ENCODE results near the gene RPS14. TPM values are rescaled to one million over a fixed set of nuclear protein-coding genes. Genes with fewer than 3 reads are reported as not detected.

RPS14 gene
- total and polyA plus RNA-seq, 2 of the 8 experiments (the other 6 are each of a cell fraction or from before 2014, with no cell fraction given): 2,548 to 6,423 TPM

DNA sequence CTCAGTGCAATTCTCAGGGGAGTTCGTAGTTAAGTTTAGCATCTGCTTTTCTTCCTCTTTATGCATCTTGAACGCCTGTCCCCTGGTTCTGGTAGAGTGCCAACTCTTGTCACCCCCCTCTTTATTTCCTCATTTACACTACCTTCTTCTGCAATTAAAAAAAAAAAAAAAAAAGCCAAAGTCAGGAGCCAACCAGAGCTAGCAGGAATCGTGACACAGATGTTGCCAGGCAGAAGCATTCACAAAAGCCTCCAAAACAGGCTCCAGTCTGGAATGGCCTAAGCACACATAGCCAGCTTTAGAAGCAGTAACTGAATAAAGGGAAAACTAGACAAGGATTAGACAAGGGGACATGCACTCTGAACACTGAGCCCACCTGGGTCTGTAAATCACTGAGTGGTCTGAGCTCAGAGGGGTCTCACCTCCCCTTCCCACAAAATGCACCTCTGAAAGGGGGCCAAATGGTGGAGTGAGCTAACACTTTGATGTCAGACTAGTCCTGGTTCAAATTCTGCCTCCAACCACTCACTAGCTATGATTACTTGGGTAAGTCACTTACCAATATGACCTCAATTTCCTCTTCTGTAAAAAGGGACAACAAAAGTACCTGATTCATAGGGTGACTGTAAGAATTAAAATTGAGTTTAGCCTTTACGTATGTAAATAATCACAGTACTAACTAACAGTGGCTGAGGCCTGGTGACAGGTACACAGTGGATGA, 38.9 kb downstream of the RPS14 start (continued):
- TF ChIP-seq, protein P1, sequence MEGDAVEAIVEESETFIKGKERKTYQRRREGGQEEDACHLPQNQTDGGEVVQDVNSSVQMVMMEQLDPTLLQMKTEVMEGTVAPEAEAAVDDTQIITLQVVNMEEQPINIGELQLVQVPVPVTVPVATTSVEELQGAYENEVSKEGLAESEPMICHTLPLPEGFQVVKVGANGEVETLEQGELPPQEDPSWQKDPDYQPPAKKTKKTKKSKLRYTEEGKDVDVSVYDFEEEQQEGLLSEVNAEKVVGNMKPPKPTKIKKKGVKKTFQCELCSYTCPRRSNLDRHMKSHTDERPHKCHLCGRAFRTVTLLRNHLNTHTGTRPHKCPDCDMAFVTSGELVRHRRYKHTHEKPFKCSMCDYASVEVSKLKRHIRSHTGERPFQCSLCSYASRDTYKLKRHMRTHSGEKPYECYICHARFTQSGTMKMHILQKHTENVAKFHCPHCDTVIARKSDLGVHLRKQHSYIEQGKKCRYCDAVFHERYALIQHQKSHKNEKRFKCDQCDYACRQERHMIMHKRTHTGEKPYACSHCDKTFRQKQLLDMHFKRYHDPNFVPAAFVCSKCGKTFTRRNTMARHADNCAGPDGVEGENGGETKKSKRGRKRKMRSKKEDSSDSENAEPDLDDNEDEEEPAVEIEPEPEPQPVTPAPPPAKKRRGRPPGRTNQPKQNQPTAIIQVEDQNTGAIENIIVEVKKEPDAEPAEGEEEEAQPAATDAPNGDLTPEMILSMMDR (IDR thresholded peaks at IDR 0.05; ENCODE audit: control extremely low read depth in 1 of 3, insufficient read depth in 1 of 3, low read depth in 1 of 3, low read length in 3 of 3): no peak
